Activated T-helper 9 cell treated with anti-CD3 and anti-CD28 coated beads, Interleukin-2, amount 50 U/mL, for 16 hours (primary cell): ENCODE data around the gene AFAP1L2.

Experiments used
- DNase-seq: peaks from one replicate; pipeline ENCODE4 v3.0.0-alpha.2; 2020; ENCODE audit warnings: low read depth

The AFAP1L2 gene

GRCh38 chr10:114271779-114272167 lies 132.5 kb downstream of the AFAP1L2 start:
- DNase-seq, result no peak

GRCh38 chr10:114271075-114271778 lies 133.1 kb downstream of the AFAP1L2 start:
- DNase-seq, result no peak

- no peak for DNase-seq
Observed at GRCh38 chr10:114266521-114266920, 137.8 kb downstream of the AFAP1L2 start.

- DNase-seq, result no peak
Observed at GRCh38 chr10:114265392-114266053, 138.8 kb downstream of the AFAP1L2 start.

- DNase-seq, result no peak
Observed at GRCh38 chr10:114262496-114262895, 141.8 kb downstream of the AFAP1L2 start.

- DNase-seq, result no peak
Observed at GRCh38 chr10:114261076-114261475, 143.2 kb downstream of the AFAP1L2 start.

- DNase-seq, result no peak
Observed at GRCh38 chr10:114260366-114260765, 143.9 kb downstream of the AFAP1L2 start.

- no peak for DNase-seq
Observed at GRCh38 chr10:114259824-114260223, 144.5 kb downstream of the AFAP1L2 start.

- no peak for DNase-seq
Observed at GRCh38 chr10:114258274-114258840, 145.9 kb downstream of the AFAP1L2 start.

GRCh38 chr10:114257498-114257897 lies 146.8 kb downstream of the AFAP1L2 start:
- no peak for DNase-seq

- DNase-seq, result no peak
Observed at GRCh38 chr10:114256822-114257221, 147.5 kb downstream of the AFAP1L2 start.

- DNase-seq, result no peak
Observed at GRCh38 chr10:114256008-114256765, 148.1 kb downstream of the AFAP1L2 start.

- DNase-seq, result no peak
Observed at GRCh38 chr10:114255227-114255626, 149.1 kb downstream of the AFAP1L2 start.

- DNase-seq, result no peak
Observed at GRCh38 chr10:114252883-114253282, 151.4 kb downstream of the AFAP1L2 start.

GRCh38 chr10:114252092-114252491 lies 152.2 kb downstream of the AFAP1L2 start:
- no peak for DNase-seq

GRCh38 chr10:114250716-114251115 lies 153.6 kb downstream of the AFAP1L2 start:
- no peak for DNase-seq

- DNase-seq, result no peak
Observed at GRCh38 chr10:114250236-114250635, 154.1 kb downstream of the AFAP1L2 start.

- no peak for DNase-seq
Observed at GRCh38 chr10:114246679-114247305, 157.5 kb downstream of the AFAP1L2 start.

- no peak for DNase-seq
Observed at GRCh38 chr10:114245121-114245791, 159.0 kb downstream of the AFAP1L2 start.
